ENCODE measurements around the gene TUBB4B. TPM values are rescaled to one million over a fixed set of nuclear protein-coding genes. Genes with fewer than 3 reads are reported as not detected.

TUBB4B gene
- total RNA-seq, 1 donor from 2014 or later, result 108 TPM

- ATAC-seq (peak; percentile 97), DNase-seq (ENCODE audit: low spot score) (peak; percentile 98)
- intact Hi-C loops (cut with DNase I), result no loop called here
Measured at GRCh38 chr9:137223078-137223970, 17.8 kb upstream of the TUBB4B start.

GRCh38 chr9:137224830-137225694 is 16.0 kb upstream of the TUBB4B start, which contains the start of gene CYSRT1:
TSS of gene CYSRT1 (plus strand) at chr9:137225174. CDS start at chr9:137225622, 448 bp downstream.
- ATAC-seq (no peak), DNase-seq (ENCODE audit: low spot score) (no peak)
- intact Hi-C loops (cut with DNase I), result no loop called here

- DNase-seq (ENCODE audit: low spot score) (no peak), ATAC-seq (no peak)
Measured at GRCh38 chr9:137225699-137226331, 15.3 kb upstream of the TUBB4B start.

GRCh38 chr9:137226338-137227053 is 14.6 kb upstream of the TUBB4B start:
- intact Hi-C loops (cut with DNase I), result no loop called here
- ATAC-seq, result no peak
- no peak for DNase-seq (ENCODE audit: low spot score)

More at GRCh38 chr9:137225699-137226331, 15.3 kb upstream of the TUBB4B start:
- intact Hi-C loops (cut with DNase I), result no loop called here

- intact Hi-C loops (cut with DNase I), result no loop called here
- DNase-seq (ENCODE audit: low spot score) (peak; percentile 85), ATAC-seq (no peak)
Measured at GRCh38 chr9:137227054-137227852, 13.8 kb upstream of the TUBB4B start, which contains the start of gene RNF224. TSS of gene RNF224 (plus strand) at chr9:137227502. CDS start at chr9:137228336, 834 bp downstream.

- ATAC-seq (no peak), DNase-seq (ENCODE audit: low spot score) (no peak)
- intact Hi-C loops (cut with DNase I), result no loop called here
Measured at GRCh38 chr9:137227853-137228505, 13.1 kb upstream of the TUBB4B start.

GRCh38 chr9:137228506-137228967 is 12.6 kb upstream of the TUBB4B start:
- DNase-seq (ENCODE audit: low spot score) (no peak), ATAC-seq (no peak)
- intact Hi-C loops (cut with DNase I), result no loop called here

GRCh38 chr9:137228968-137229896 is 11.9 kb upstream of the TUBB4B start:
- intact Hi-C loops (cut with DNase I), result no loop called here
- no peak for DNase-seq (ENCODE audit: low spot score)
- no peak for ATAC-seq

GRCh38 chr9:137229903-137230704 is 11.0 kb upstream of the TUBB4B start:
- ATAC-seq, result no peak
- intact Hi-C loops (cut with DNase I), result loop anchor here (5.0 to 10.0 kb wide), 2 partner anchors 45 to 108 kb away; partner anchors contain the start of genes ANAPC2 and SSNA1
- DNase-seq (ENCODE audit: low spot score), result no peak

GRCh38 chr9:137230705-137231371 is 10.2 kb upstream of the TUBB4B start, which contains the start of gene SLC34A3:
TSS of gene SLC34A3 (plus strand) at chr9:137230901. CDS start at chr9:137231703, 802 bp downstream.
- ATAC-seq (no peak), DNase-seq (ENCODE audit: low spot score) (no peak)
- intact Hi-C loops (cut with DNase I), result loop anchor here (5.0 to 10.0 kb wide), 2 partner anchors 46 to 109 kb away; partner anchors contain the start of genes ANAPC2 and SSNA1

- intact Hi-C loops (cut with DNase I), result loop anchor here (5.0 to 10.0 kb wide), 2 partner anchors 47 to 109 kb away; partner anchors contain the start of genes ANAPC2 and SSNA1
- no peak for DNase-seq (ENCODE audit: low spot score)
- no peak for ATAC-seq
Measured at GRCh38 chr9:137231372-137232039, 9.6 kb upstream of the TUBB4B start.

- ATAC-seq, result no peak
- intact Hi-C loops (cut with DNase I), result loop anchor here (5.0 to 10.0 kb wide), 2 partner anchors 47 to 110 kb away; partner anchors contain the start of genes ANAPC2 and SSNA1
- DNase-seq (ENCODE audit: low spot score), result no peak
Measured at GRCh38 chr9:137232101-137232500, 9.0 kb upstream of the TUBB4B start.

GRCh38 chr9:137232510-137232909 is 8.6 kb upstream of the TUBB4B start:
- DNase-seq (ENCODE audit: low spot score) (no peak), ATAC-seq (no peak)
- intact Hi-C loops (cut with DNase I), result loop anchor here (5.0 to 10.0 kb wide), 2 partner anchors 48 to 110 kb away; partner anchors contain the start of genes ANAPC2 and SSNA1

Measured in sciatic nerve (tissue), 2 donors.